BLaER1 treated with 17β-estradiol and CSF1 and Interleukin-3, amounts not matched to agents 10 nM and 100 nM (cell line): ENCODE results near the gene ABHD16B.
"Not testable (repeated sequence)": the region's sequence is repeated elsewhere in the genome, so short reads cannot be mapped to it uniquely, and the experiment has no call there.

ENCODE experiments used
- H3K27ac ChIP-seq, 11 experiments: shearing (Covaris generic); formaldehyde crosslinking; 2 replicates each; pipeline ENCODE4 v1.8.1; 2022
- H3K27me3 ChIP-seq, 11 experiments: shearing (Covaris generic); formaldehyde crosslinking; 2 replicates each; pipeline ENCODE4 v1.8.1; 2022
- H3K36me3 ChIP-seq, 11 experiments: shearing (Covaris generic); formaldehyde crosslinking; 2 replicates each; pipeline ENCODE4 v1.8.1; 2022
- H3K4me1 ChIP-seq, 10 experiments: shearing (Covaris generic); formaldehyde crosslinking; 2 replicates each; pipeline ENCODE4 v1.8.1; 2022
- H3K4me2 ChIP-seq, 11 experiments: shearing (Covaris generic); formaldehyde crosslinking; 2 replicates each; pipeline ENCODE4 v1.8.1; 2022
- H3K4me3 ChIP-seq, 10 experiments: shearing (Covaris generic); formaldehyde crosslinking; 2 replicates each; pipeline ENCODE4 v1.8.1; 2022
- H3K9ac ChIP-seq, 11 experiments: shearing (Covaris generic); formaldehyde crosslinking; 2 replicates each; pipeline ENCODE4 v1.8.1; 2022
- H3K9me3 ChIP-seq, 11 experiments: shearing (Covaris generic); formaldehyde crosslinking; replicated peaks in 1 of 11; 2 replicates each; pipeline ENCODE4 v1.8.1; 2022
- H4K20me1 ChIP-seq, 11 experiments: shearing (Covaris generic); formaldehyde crosslinking; 2 replicates each; pipeline ENCODE4 v1.8.1; 2022
- Cebpa-rat ChIP-seq, 11 experiments: shearing (Covaris generic); IDR thresholded peaks; 2 replicates each; pipeline ENCODE4 v1.8.1; 2022

ABHD16B gene

DNA sequence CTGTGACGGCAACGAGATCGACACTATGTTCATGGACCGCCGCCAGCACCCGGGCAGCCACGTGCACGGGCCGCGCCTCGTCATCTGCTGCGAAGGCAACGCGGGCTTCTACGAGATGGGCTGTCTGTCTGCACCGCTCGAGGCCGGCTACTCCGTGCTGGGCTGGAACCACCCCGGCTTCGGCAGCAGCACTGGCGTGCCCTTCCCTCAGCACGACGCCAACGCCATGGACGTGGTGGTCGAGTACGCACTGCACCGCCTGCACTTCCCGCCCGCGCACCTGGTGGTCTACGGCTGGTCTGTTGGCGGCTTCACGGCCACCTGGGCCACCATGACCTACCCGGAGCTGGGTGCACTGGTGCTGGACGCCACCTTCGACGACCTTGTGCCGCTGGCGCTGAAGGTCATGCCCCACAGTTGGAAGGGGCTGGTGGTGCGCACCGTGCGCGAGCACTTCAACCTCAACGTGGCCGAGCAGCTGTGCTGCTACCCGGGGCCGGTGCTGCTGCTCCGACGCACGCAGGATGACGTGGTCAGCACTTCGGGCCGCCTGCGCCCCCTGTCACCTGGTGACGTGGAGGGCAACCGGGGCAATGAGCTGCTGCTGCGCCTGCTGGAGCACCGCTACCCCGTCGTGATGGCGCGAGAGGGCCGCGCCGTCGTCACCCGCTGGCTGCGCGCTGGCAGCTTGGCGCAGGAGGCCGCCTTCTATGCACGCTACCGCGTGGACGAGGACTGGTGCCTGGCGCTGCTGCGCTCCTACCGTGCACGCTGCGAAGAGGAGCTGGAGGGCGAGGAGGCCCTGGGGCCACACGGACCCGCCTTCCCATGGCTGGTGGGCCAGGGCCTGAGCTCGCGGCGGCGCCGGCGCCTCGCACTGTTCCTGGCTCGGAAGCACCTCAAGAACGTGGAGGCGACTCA lies 943 bp downstream of the ABHD16B start:
- Histone ChIP-seq H3K9me3 (no peaks in the 10 kb centered on the region), H3K9ac (no peak overlapping the region; a peak in 1 of 22 replicates), H3K27ac (peak overlapping the region in 2 of 11 experiments; percentile 13 to 55; a peak in 3 of 22 replicates), H3K4me1 (peaks cover 64 to 81% (median 73%) of the 10 kb centered on the region in 10 experiments), H3K27me3 (no peaks in the 10 kb centered on the region), H3K4me3 (no peak overlapping the region), H4K20me1 (peaks cover 0 to 32% (median 13%) of the 10 kb centered on the region in 11 experiments; a peak in 9 of 22 replicates), H3K36me3 (peaks cover 23 to 32% (median 29%) of the 10 kb centered on the region in 11 experiments), H3K4me2 (peak overlapping the region in 5 of 11 experiments; percentile 80 to 99 (median 98); a peak in 10 of 22 replicates)
- no peak for TF ChIP-seq Cebpa-rat (IDR thresholded peaks at IDR 0.05)

- Histone ChIP-seq H3K4me3 (peak overlapping the region; percentile 78 to 99 (median 92)), H4K20me1 (peaks cover 0 to 35% (median 22%) of the 10 kb centered on the region in 11 experiments; a peak in 11 of 22 replicates), H3K36me3 (peaks cover 26 to 42% (median 39%) of the 10 kb centered on the region in 11 experiments), H3K4me2 (peak overlapping the region; percentile 85 to 98 (median 96)), H3K9me3 (no peaks in the 10 kb centered on the region), H3K27me3 (no peaks in the 10 kb centered on the region), H3K4me1 (peaks cover 64 to 81% (median 73%) of the 10 kb centered on the region in 10 experiments), H3K27ac (peak overlapping the region; percentile 82 to 99 (median 96)), H3K9ac (peak overlapping the region; percentile 94 to 99 (median 97))
- no peak for TF ChIP-seq Cebpa-rat (IDR thresholded peaks at IDR 0.05)
Measured at GRCh38 chr20:63863021-63863797, 1.9 kb downstream of the ABHD16B start.

- H3K9ac ChIP-seq = peak overlapping the region; percentile 94 to 99 (median 97)
- H4K20me1 ChIP-seq = peaks cover 0 to 38% (median 30%) of the 10 kb centered on the region in 11 experiments; a peak in 11 of 22 replicates
- peaks cover 57 to 81% (median 72%) of the 10 kb centered on the region in 10 experiments for H3K4me1 ChIP-seq
- no peaks in the 10 kb centered on the region for H3K9me3 ChIP-seq
- peaks cover 34 to 49% (median 46%) of the 10 kb centered on the region in 11 experiments for H3K36me3 ChIP-seq
- peak overlapping the region; percentile 78 to 99 (median 92) for H3K4me3 ChIP-seq
- H3K4me2 ChIP-seq = peak overlapping the region; percentile 85 to 98 (median 96)
- peak overlapping the region; percentile 82 to 99 (median 96) for H3K27ac ChIP-seq
- no peaks in the 10 kb centered on the region for H3K27me3 ChIP-seq
- no peak for TF ChIP-seq Cebpa-rat (IDR thresholded peaks at IDR 0.05)
Measured at GRCh38 chr20:63863798-63864544, 2.7 kb downstream of the ABHD16B start.

- peaks cover 51 to 81% (median 72%) of the 10 kb centered on the region in 10 experiments for H3K4me1 ChIP-seq
- H3K9me3 ChIP-seq = no peaks in the 10 kb centered on the region
- H3K4me2 ChIP-seq = peak overlapping the region; percentile 85 to 98 (median 96)
- H3K36me3 ChIP-seq = peaks cover 40 to 55% (median 52%) of the 10 kb centered on the region in 11 experiments
- peak overlapping the region; percentile 79 to 99 (median 96) for H3K27ac ChIP-seq
- no peak for TF ChIP-seq Cebpa-rat (IDR thresholded peaks at IDR 0.05)
- H3K27me3 ChIP-seq = no peaks in the 10 kb centered on the region
- peaks cover 0 to 44% (median 33%) of the 10 kb centered on the region in 11 experiments; a peak in 11 of 22 replicates for H4K20me1 ChIP-seq
- peak overlapping the region; percentile 78 to 99 (median 92) for H3K4me3 ChIP-seq
- peak overlapping the region; percentile 94 to 99 (median 97) for H3K9ac ChIP-seq
Measured at GRCh38 chr20:63864545-63864977, 3.3 kb downstream of the ABHD16B start.

DNA sequence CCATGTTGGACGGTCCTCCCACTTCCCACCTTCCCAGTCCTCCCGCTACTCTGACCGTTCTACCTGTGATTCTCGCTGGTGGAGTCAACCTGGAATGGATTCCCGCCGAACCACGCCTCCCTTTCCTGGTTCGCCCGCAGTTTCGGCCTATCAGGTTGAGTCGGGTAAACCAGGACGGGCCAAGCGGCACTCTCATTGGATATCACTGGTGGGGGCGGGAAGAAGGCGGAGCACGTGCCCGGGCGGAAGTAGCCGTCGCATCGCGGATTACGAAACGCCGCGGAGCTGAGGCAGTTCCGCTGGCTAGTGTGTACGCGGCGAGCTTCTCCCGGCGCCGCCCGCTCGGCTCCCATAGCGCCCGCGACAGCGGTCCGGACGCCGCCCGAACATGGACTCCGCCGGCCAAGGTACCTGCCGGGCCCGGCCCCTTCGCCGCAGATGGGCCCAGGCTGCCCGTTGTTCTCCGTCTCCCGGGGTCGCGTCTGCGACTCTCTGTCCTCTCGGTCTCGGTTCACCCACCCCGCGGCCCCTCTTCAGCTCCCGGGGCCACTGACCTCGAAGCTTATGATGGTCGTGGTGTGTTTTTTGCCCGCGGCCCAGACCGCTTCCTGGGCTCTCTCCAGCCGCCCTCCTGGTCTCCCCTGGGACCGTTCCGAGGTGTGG lies 3.8 kb downstream of the ABHD16B start, which contains the start of gene TPD52L2:
Gene TPD52L2 (plus strand): TSS at position 293 of the 663 bp plus-strand sequence. CDS start 96 bp downstream, at position 389.
- H3K9ac ChIP-seq = peak within 1 kb of the TSS; percentile 94 to 99 (median 97)
- TF ChIP-seq Cebpa-rat (IDR thresholded peaks at IDR 0.05) = peak in 10 of 11 experiments; percentile 25 to 95 (median 82); a peak in 16 of 22 replicates
- peaks cover 0 to 47% (median 33%) of the 10 kb centered on the region in 11 experiments; a peak in 11 of 22 replicates for H4K20me1 ChIP-seq
- no peaks in the 10 kb centered on the region for H3K27me3 ChIP-seq
- H3K4me2 ChIP-seq = peak within 1 kb of the TSS; percentile 87 to 100 (median 96)
- H3K4me1 ChIP-seq = peaks cover 45 to 81% (median 72%) of the 10 kb centered on the region in 10 experiments
- peak within 1 kb of the TSS; percentile 78 to 99 (median 92) for H3K4me3 ChIP-seq
- H3K9me3 ChIP-seq = no peaks in the 10 kb centered on the region
- H3K27ac ChIP-seq = peak within 1 kb of the TSS; percentile 93 to 99 (median 96)
- peaks cover 45 to 61% (median 58%) of the 10 kb centered on the region in 11 experiments for H3K36me3 ChIP-seq

GRCh38 chr20:63867042-63867441 lies 5.7 kb downstream of the ABHD16B start:
- Histone ChIP-seq H3K9ac (peak overlapping the region; percentile 94 to 99 (median 97); a peak in 20 of 22 replicates), H3K4me3 (peak overlapping the region in 9 of 10 experiments; percentile 78 to 99 (median 93); a peak in 17 of 20 replicates), H3K36me3 (peaks cover 54 to 67% (median 65%) of the 10 kb centered on the region in 11 experiments), H3K27ac (peak overlapping the region; percentile 22 to 99 (median 96); a peak in 16 of 22 replicates), H3K4me2 (peak overlapping the region; percentile 87 to 100 (median 96)), H4K20me1 (peaks cover 0 to 47% (median 17%) of the 10 kb centered on the region in 11 experiments; a peak in 10 of 22 replicates), H3K4me1 (peaks cover 40 to 81% (median 75%) of the 10 kb centered on the region in 10 experiments)
- H3K27me3 ChIP-seq, H3K9me3 ChIP-seq: not testable (repeated sequence)

DNA sequence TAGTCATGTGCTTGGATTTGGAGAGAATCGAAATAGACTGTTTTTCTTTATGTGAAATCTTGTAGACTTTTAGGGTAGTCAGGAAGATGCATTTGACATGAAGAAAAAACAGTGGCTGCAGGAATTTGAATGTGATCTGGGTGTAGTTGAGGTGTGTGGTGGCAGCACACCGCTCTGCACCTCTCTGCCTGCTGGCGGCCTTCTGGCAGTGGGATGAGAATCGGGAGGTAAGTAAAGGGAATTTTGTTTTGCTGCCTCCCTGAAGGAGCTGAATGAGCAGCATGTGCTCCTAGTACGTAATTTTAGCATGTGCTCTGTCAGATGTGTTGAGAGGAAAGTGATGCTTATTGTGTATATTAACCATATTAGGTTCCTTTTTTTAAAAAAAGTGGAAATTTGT lies 7.0 kb downstream of the ABHD16B start:
- TF ChIP-seq Cebpa-rat (IDR thresholded peaks at IDR 0.05) = no peak
- H4K20me1 ChIP-seq = peaks cover 0 to 47% (median 9%) of the 10 kb centered on the region in 11 experiments; a peak in 9 of 22 replicates
- H3K27me3 ChIP-seq = no peaks in the 10 kb centered on the region
- peaks cover 50 to 82% (median 80%) of the 10 kb centered on the region in 10 experiments for H3K4me1 ChIP-seq
- H3K36me3 ChIP-seq = peaks cover 58 to 71% (median 70%) of the 10 kb centered on the region in 11 experiments
- H3K4me3 ChIP-seq = peak overlapping the region in 8 of 10 experiments; percentile 9 to 96 (median 84); a peak in 12 of 20 replicates
- peak overlapping the region; percentile 21 to 98 (median 94); a peak in 16 of 22 replicates for H3K27ac ChIP-seq
- peak overlapping the region in 10 of 11 experiments; percentile 87 to 100 (median 94); a peak in 20 of 22 replicates for H3K4me2 ChIP-seq
- peak overlapping the region in 10 of 11 experiments; percentile 94 to 99 (median 96); a peak in 19 of 22 replicates for H3K9ac ChIP-seq
- H3K9me3 ChIP-seq = no peaks in the 10 kb centered on the region; a peak in 1 of 22 replicates
